H1 (cell line): ENCODE measurements around the gene PLXNB2.

Source experiments
- ATF2 ChIP-seq: IDR thresholded peaks from 2 replicates; pipeline ENCODE4 v1.6.1; 2012; ENCODE audit warnings: low read length, inconsistent platforms
- ATF3 ChIP-seq: IDR thresholded peaks from 2 replicates; pipeline ENCODE4 v1.6.1; 2011; ENCODE audit warnings: low read depth, mild to moderate bottlenecking, low read length; ENCODE audit not compliant: insufficient read depth
- CBX5 ChIP-seq: fragments of 300-800, 300-1000 bp; sonication (generic); IDR thresholded peaks from 2 replicates; pipeline ENCODE4 v1.7.1; 2016; ENCODE audit warnings: antibody characterized with exemption, low read length, low read depth
- CHD1 ChIP-seq: IDR thresholded peaks from 2 replicates; pipeline ENCODE4 v1.6.1; 2012; ENCODE audit warnings: low read depth, low read length, improper control_type of control experiment
- CTCF ChIP-seq, 3 experiments: IDR thresholded peaks; 1 replicate in 2 of 3; 2 replicates in 1 of 3; pipeline versions ENCODE4 v1.5.1 to v1.6.1; 2011; ENCODE audit warnings: low read length in 3 of 3, mild to moderate bottlenecking in 3 of 3, inconsistent platforms in 2 of 3, low read depth in 1 of 3, moderate library complexity in 1 of 3; ENCODE audit not compliant: insufficient read depth in 1 of 3; ENCODE audit errors: control extremely low read depth in 1 of 3
- EP300 ChIP-seq, 2 experiments: IDR thresholded peaks; 1 replicate in 1 of 2; 2 replicates in 1 of 2; pipeline ENCODE4 v1.6.1; 2011 to 2012; ENCODE audit warnings: low read depth in 2 of 2, low read length in 2 of 2, mild to moderate bottlenecking in 2 of 2, borderline replicate concordance in 1 of 2, inconsistent platforms in 1 of 2, moderate library complexity in 1 of 2
- PHF8 ChIP-seq: fragments of 200-600 bp; sonication (generic); conservative IDR thresholded peaks from 2 replicates; pipeline ENCODE4 v1.7.1; 2012; ENCODE audit warnings: low read depth, mild to moderate bottlenecking, inconsistent platforms, low read length, moderate library complexity
- POLR2A ChIP-seq, 2 experiments: IDR thresholded peaks; 1 replicate in 1 of 2; 2 replicates in 1 of 2; pipeline ENCODE4 v1.6.1; 2011; ENCODE audit warnings: low read depth in 2 of 2, low read length in 2 of 2, mild to moderate bottlenecking in 2 of 2; ENCODE audit errors: control extremely low read depth in 1 of 2
- POLR2AphosphoS5 ChIP-seq: IDR thresholded peaks from 2 replicates; pipeline ENCODE4 v1.6.1; 2011; ENCODE audit warnings: low read depth, low read length
- TAF1 ChIP-seq: IDR thresholded peaks from 2 replicates; pipeline ENCODE4 v1.6.1; 2011; ENCODE audit warnings: mild to moderate bottlenecking, low read depth, low read length
- YY1 ChIP-seq: IDR thresholded peaks from 2 replicates; pipeline ENCODE4 v1.6.1; 2011; ENCODE audit warnings: low read depth, mild to moderate bottlenecking, low read length

- TF ChIP-seq YY1 (no peak), POLR2AphosphoS5 (no peak), TAF1 (no peak), EP300 (IDR thresholded peaks at IDR 0.05; ENCODE audit: borderline replicate concordance in 1 of 2, low read depth in 2 of 2, low read length in 2 of 2) (no peak), CTCF (IDR thresholded peaks at IDR 0.05; ENCODE audit: control extremely low read depth in 1 of 3, insufficient read depth in 1 of 3, low read depth in 1 of 3, low read length in 3 of 3) (no peak), PHF8 (no peak), POLR2A (IDR thresholded peaks at IDR 0.05; ENCODE audit: control extremely low read depth in 1 of 2, low read depth in 2 of 2, low read length in 2 of 2) (no peak), CHD1 (no peak), ATF2 (no peak), ATF3 (no peak), CBX5 (no peak)
These were observed 53.5 kb downstream of the PLXNB2 start for GRCh38 chr22:50253941-50254340.
